Gastrocnemius medialis (tissue), 4 donors: ENCODE measurements around the gene IFT27. TPM values are rescaled to one million over a fixed set of nuclear protein-coding genes. Genes with fewer than 3 reads are reported as not detected.

Source experiments
- ATAC-seq, 2 donors: fragments of 150-250 bp; one replicate each; pipeline ENCODE4 v1.9.1; 2016
- DNase-seq, 2 donors: peaks; one replicate each; pipeline ENCODE4 v3.0.0-alpha.2; 2019
- H3K27ac ChIP-seq, 4 donors: fragments of 200-600 bp; sonication (generic); 1 replicate in 1 of 4; 2 replicates in 3 of 4; pipeline ENCODE4 v1.5.1; 2016 to 2018; ENCODE audit warnings: mild to moderate bottlenecking in 2 of 4, moderate library complexity in 1 of 4
- H3K27me3 ChIP-seq, 3 donors: fragments of 200-600 bp; sonication (generic) in 2 of 3; 1 replicate in 1 of 3; 2 replicates in 2 of 3; pipeline versions ENCODE4 v1.5.1 to v1.6.0; 2016 to 2019; ENCODE audit warnings: mild to moderate bottlenecking in 1 of 3, moderate library complexity in 1 of 3
- H3K36me3 ChIP-seq, 2 donors: fragments of 200-600 bp; sonication (generic) in 1 of 2; one replicate each; pipeline ENCODE4 v1.5.1; 2017 to 2018
- H3K4me1 ChIP-seq, 2 donors: fragments of 200-600 bp; sonication (generic) in 1 of 2; one replicate each; pipeline ENCODE4 v1.5.1; 2016 to 2017; ENCODE audit warnings: mild to moderate bottlenecking in 2 of 2
- H3K4me3 ChIP-seq, 4 donors: fragments of 200-600 bp; sonication (generic) in 3 of 4; 1 replicate in 1 of 4; 2 replicates in 3 of 4; pipeline ENCODE4 v1.5.1; 2016 to 2019; ENCODE audit warnings: mild to moderate bottlenecking in 2 of 4
- H3K9me3 ChIP-seq, 3 donors: fragments of 200-600 bp; sonication (generic) in 2 of 3; 1 replicate in 1 of 3; 2 replicates in 2 of 3; pipeline ENCODE4 v1.5.1; 2016 to 2019
- POLR2A ChIP-seq, 2 donors: fragments of 450-650 bp; IDR thresholded peaks; one replicate each; pipeline ENCODE4 v1.6.1; 2017; ENCODE audit warnings: antibody characterized with exemption in 2 of 2, mild to moderate bottlenecking in 2 of 2, moderate library complexity in 2 of 2
- in situ Hi-C, 4 donors: fragments of 200-750 bp; cut with MboI; loops; one replicate each; pipeline versions ENCODE4 v1.15.0 to v1.8.0; 2017; ENCODE audit warnings: low sequenced_read_pairs in 4 of 4
- intact Hi-C: fragments of 100-400 bp; cut with DNase I; formaldehyde crosslinking; loops from one replicate; pipeline ENCODE4 v1.15.1; 2023; ENCODE audit warnings: low total_unique reads
- total RNA-seq, 4 donors: library from RNA; depleted of rRNA; stranded (reverse); fragments of >200 nt; gene quantifications; one replicate each; pipeline versions ENCODE4 v1.1.0 to v1.2.3, GENCODE V29; 2016
- TF ChIP-seq, protein P1 (sequence below), 5 experiments: fragments of 450-650 bp in 3 of 5; fragments of 200-600 bp in 2 of 5; sonication (generic) in 2 of 5; IDR thresholded peaks in 4 of 5; conservative IDR thresholded peaks in 1 of 5; 1 replicate in 4 of 5; 2 replicates in 1 of 5; pipeline ENCODE4 v1.5.1; 2016 to 2019; ENCODE audit warnings: antibody characterized with exemption in 5 of 5, mild to moderate bottlenecking in 3 of 5, moderate library complexity in 3 of 5

Gene IFT27
- total RNA-seq, 4 donors from 2014 or later: 2.4 to 8.3 (median 6.7) TPM

GRCh38 chr22:36795633-36796032 is 19.7 kb upstream of the IFT27 start:
- in situ Hi-C loops (loop anchor here in 2 of 4 donors (25.0 kb wide), 2 partner anchors 167 to 192 kb away; no protein-coding TSS in a partner anchor), intact Hi-C loops (no loop called here)
- ATAC-seq (no peak), DNase-seq (no peak)
- Histone ChIP-seq H3K4me3 (no peak overlapping the region), H3K27me3 (peaks cover under 1 to 12% (median 10%) of the 10 kb centered on the region in 3 donors), H3K4me1 (no peaks in the 10 kb centered on the region), H3K27ac (no peak overlapping the region), H3K9me3 (no peaks in the 10 kb centered on the region), H3K36me3 (no peaks in the 10 kb centered on the region)
- TF ChIP-seq, protein P1, sequence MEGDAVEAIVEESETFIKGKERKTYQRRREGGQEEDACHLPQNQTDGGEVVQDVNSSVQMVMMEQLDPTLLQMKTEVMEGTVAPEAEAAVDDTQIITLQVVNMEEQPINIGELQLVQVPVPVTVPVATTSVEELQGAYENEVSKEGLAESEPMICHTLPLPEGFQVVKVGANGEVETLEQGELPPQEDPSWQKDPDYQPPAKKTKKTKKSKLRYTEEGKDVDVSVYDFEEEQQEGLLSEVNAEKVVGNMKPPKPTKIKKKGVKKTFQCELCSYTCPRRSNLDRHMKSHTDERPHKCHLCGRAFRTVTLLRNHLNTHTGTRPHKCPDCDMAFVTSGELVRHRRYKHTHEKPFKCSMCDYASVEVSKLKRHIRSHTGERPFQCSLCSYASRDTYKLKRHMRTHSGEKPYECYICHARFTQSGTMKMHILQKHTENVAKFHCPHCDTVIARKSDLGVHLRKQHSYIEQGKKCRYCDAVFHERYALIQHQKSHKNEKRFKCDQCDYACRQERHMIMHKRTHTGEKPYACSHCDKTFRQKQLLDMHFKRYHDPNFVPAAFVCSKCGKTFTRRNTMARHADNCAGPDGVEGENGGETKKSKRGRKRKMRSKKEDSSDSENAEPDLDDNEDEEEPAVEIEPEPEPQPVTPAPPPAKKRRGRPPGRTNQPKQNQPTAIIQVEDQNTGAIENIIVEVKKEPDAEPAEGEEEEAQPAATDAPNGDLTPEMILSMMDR (IDR thresholded peaks at IDR 0.05 in 4 of 5, conservative IDR thresholded peaks at IDR 0.05 in 1 of 5): no peak
- no peak for TF ChIP-seq POLR2A (IDR thresholded peaks at IDR 0.05)

- DNase-seq (no peak), ATAC-seq (no peak)
- Histone ChIP-seq H3K9me3 (no peaks in the 10 kb centered on the region), H3K4me3 (no peak overlapping the region), H3K36me3 (no peaks in the 10 kb centered on the region), H3K27me3 (peaks cover 7 to 29% (median 23%) of the 10 kb centered on the region in 3 donors), H3K4me1 (no peaks in the 10 kb centered on the region), H3K27ac (no peak overlapping the region)
- intact Hi-C loops: no loop called here
- TF ChIP-seq, protein P1 (IDR thresholded peaks at IDR 0.05 in 4 of 5, conservative IDR thresholded peaks at IDR 0.05 in 1 of 5): no peak
- no peak for TF ChIP-seq POLR2A (IDR thresholded peaks at IDR 0.05)
- in situ Hi-C loops: loop anchor here in 2 of 4 donors (25.0 kb wide), 2 partner anchors 172 to 197 kb away; no protein-coding TSS in a partner anchor
Observed at GRCh38 chr22:36790648-36791047, 14.7 kb upstream of the IFT27 start.

GRCh38 chr22:36787204-36787988 is 11.5 kb upstream of the IFT27 start:
- no peaks in the 10 kb centered on the region for H3K36me3 ChIP-seq
- no peak for TF ChIP-seq POLR2A (IDR thresholded peaks at IDR 0.05)
- TF ChIP-seq, protein P1 (IDR thresholded peaks at IDR 0.05 in 4 of 5, conservative IDR thresholded peaks at IDR 0.05 in 1 of 5): no peak
- H3K4me1 ChIP-seq: no peaks in the 10 kb centered on the region
- peaks cover 10 to 45% (median 18%) of the 10 kb centered on the region in 3 donors for H3K27me3 ChIP-seq
- intact Hi-C loops (no loop called here), in situ Hi-C loops (loop anchor here in 3 of 4 donors (10.0 to 25.0 kb wide), 4 partner anchors 67 to 200 kb away; no protein-coding TSS in a partner anchor)
- H3K4me3 ChIP-seq: no peak overlapping the region
- ATAC-seq: no peak
- H3K9me3 ChIP-seq: no peaks in the 10 kb centered on the region
- H3K27ac ChIP-seq: no peak overlapping the region
- DNase-seq: no peak

- Histone ChIP-seq H3K36me3 (no peaks in the 10 kb centered on the region), H3K4me3 (no peak overlapping the region), H3K9me3 (no peaks in the 10 kb centered on the region), H3K27me3 (peaks cover 0 to 33% (median 6%) of the 10 kb centered on the region in 3 donors), H3K4me1 (peaks cover 0 to 9% of the 10 kb centered on the region in 2 donors), H3K27ac (no peak overlapping the region)
- in situ Hi-C loops (loop anchor here in 3 of 4 donors (10.0 to 25.0 kb wide), 4 partner anchors 71 to 204 kb away; no protein-coding TSS in a partner anchor), intact Hi-C loops (loop anchor here (5.0 kb wide), 1 partner anchor 126 kb away; no protein-coding TSS in a partner anchor)
- ATAC-seq: no peak
- TF ChIP-seq, protein P1 (IDR thresholded peaks at IDR 0.05 in 4 of 5, conservative IDR thresholded peaks at IDR 0.05 in 1 of 5): no peak
- no peak for TF ChIP-seq POLR2A (IDR thresholded peaks at IDR 0.05)
- no peak for DNase-seq
Observed at GRCh38 chr22:36783743-36784142, 7.8 kb upstream of the IFT27 start.
